ENCODE data around the gene KLHL10.

GRCh38 chr17:41801374-41802271, 36.0 kb upstream of the KLHL10 start:
- no peak for TF ChIP-seq EZH2phosphoT487 (IDR thresholded peaks at IDR 0.05; ENCODE audit: borderline replicate concordance, low read depth)
- peak; percentile 96 for TF ChIP-seq CTCF (IDR thresholded peaks at IDR 0.05)
- TF ChIP-seq USF1 (IDR thresholded peaks at IDR 0.05; ENCODE audit: borderline replicate concordance, low read depth), result no peak
- TF ChIP-seq MAX (IDR thresholded peaks at IDR 0.05; ENCODE audit: low read depth), result no peak
- TF ChIP-seq CHD2 (IDR thresholded peaks at IDR 0.05; ENCODE audit: low read length, partially characterized antibody), result peak; percentile 29
- TF ChIP-seq NRF1 (IDR thresholded peaks at IDR 0.05; ENCODE audit: low read depth, low read length), result no peak

Measured in SK-N-SH (cell line).